NCI-H446 (cell line): ENCODE results near the gene ALS2CL.
"Not testable (repeated sequence)": the region's sequence is repeated elsewhere in the genome, so short reads cannot be mapped to it uniquely, and the experiment has no call there.

Experiments used
- DNase-seq, 2 experiments: peaks; one replicate each; lab custom pipeline; 2025; lab: John Stamatoyannopoulos, UW

The ALS2CL gene, protein sequence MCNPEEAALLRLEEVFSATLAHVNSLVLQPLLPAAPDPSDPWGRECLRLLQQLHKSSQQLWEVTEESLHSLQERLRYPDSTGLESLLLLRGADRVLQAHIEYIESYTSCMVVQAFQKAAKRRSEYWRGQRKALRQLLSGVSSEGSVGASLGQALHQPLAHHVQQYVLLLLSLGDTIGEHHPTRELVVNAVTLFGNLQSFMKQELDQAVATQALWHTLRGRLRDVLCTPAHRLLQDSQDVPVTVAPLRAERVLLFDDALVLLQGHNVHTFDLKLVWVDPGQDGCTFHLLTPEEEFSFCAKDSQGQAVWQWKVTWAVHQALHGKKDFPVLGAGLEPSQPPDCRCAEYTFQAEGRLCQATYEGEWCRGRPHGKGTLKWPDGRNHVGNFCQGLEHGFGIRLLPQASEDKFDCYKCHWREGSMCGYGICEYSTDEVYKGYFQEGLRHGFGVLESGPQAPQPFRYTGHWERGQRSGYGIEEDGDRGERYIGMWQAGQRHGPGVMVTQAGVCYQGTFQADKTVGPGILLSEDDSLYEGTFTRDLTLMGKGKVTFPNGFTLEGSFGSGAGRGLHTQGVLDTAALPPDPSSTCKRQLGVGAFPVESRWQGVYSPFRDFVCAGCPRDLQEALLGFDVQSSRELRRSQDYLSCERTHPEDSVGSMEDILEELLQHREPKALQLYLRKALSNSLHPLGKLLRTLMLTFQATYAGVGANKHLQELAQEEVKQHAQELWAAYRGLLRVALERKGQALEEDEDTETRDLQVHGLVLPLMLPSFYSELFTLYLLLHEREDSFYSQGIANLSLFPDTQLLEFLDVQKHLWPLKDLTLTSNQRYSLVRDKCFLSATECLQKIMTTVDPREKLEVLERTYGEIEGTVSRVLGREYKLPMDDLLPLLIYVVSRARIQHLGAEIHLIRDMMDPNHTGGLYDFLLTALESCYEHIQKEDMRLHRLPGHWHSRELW

DNA sequence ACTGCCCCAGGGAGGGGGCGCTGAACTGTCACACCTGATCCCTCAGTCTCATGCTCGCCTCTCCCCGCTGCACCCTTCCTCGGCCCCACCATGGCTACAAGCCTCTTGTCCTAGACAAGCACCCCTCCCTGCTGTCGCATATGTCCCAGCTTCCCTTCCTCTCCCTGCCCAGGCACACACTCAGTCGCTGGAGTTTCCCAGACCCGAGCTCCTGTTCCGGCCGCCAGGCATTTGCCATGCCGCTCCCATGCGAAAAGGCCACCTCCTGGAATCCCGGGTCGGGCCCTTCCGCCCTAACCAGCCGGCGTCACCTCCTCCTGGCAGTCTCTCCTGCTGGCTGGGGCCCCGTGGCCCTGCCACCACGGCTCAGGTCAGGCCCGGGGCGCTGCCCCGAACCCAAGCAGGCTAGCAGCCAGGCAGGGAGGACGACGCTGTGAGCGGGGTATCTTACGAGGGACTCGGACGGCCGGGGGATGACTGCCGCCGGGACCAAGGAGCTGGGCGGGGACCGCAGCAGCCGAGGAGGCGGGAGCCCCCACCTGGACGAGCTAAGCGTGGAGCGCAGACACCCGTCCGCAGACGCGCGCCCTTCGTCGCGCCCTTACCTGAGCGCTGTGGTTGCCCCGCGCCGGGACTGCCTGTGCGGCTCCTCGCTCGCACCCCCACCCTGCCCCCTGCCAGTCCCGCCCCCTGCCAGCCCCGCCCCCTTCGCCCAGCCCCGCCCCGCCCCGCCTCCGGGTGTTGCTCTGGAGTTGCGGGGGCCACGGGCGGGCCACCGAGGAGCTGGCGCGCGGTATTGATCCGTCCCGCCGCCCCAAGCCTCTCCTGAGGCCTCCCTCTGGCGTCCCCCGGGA, at the start of gene ALS2CL:
Gene ALS2CL, minus strand, starts transcription at position 642 of the 854 bp plus-strand sequence. CDS start 4,239 bp downstream, outside the sequence.
- DNase-seq, result no peak

DNA sequence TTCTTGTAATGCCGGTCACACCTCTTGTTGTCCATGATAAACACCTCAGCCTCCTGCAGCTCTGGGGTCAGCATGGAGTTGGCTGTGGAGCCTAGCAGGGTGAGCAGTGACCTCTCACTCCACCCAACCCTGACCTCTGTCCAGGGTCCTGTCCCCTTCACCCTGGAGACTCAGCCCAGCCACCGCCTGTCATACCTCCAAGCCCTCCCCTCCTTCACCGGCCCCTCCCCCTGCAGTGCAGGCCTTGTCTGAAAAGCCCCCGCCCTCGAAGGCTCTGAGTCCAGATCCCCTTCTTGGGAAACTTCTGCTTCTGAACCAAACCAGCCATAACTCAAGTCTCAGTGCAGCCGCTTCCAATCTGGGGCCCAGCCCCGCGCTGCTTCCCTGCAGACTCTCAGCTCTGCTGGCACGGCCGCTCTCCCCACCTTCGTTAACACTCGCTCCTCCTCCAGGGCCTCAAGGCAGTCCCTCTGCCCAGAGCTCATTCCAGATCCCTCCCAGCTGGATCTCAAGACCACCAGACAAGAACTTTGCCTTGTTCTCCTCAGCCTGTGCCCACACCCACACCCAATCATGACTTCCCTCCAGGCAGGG, 49.6 kb upstream of the ALS2CL start:
- no peak for DNase-seq

DNA sequence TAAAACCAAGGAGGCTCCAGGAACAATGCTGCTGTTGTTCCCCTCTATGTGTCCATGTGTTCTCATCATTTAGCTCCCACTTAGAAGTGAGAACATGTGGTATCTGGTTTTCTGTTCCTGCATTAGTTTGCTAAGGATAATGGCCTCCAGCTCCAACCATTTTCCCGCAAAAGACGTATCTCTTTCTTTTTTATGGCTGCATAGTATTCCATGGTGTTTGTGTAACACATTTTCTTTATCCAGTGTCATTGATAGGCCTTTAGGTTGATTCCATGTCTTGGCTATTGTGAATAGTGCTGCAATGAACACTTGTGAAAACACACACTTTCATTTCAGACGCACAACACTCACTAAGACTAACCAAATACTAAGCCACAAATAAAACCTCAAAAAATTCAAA, 46.1 kb upstream of the ALS2CL start:
- DNase-seq, result not testable (repeated sequence)

DNA sequence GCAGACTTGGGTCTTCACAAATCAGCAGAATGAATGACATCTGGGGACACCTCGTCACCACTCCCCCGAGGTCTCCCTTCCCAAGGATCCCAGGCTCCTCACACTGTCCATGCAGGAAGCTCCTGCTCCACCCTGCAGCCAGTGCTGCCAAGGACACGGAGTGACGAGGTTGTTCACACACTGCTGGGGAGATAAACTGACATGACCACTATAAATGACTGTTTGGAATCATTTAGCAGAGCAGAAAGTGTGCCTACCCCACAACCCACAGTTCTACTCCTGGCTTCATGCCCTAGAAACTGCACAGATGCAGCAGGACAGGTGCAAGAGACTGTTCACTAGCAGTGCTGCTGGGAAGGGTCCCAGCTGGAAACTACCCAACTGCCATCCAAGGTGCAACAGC, 43.9 kb upstream of the ALS2CL start:
- DNase-seq, result no peak

DNA sequence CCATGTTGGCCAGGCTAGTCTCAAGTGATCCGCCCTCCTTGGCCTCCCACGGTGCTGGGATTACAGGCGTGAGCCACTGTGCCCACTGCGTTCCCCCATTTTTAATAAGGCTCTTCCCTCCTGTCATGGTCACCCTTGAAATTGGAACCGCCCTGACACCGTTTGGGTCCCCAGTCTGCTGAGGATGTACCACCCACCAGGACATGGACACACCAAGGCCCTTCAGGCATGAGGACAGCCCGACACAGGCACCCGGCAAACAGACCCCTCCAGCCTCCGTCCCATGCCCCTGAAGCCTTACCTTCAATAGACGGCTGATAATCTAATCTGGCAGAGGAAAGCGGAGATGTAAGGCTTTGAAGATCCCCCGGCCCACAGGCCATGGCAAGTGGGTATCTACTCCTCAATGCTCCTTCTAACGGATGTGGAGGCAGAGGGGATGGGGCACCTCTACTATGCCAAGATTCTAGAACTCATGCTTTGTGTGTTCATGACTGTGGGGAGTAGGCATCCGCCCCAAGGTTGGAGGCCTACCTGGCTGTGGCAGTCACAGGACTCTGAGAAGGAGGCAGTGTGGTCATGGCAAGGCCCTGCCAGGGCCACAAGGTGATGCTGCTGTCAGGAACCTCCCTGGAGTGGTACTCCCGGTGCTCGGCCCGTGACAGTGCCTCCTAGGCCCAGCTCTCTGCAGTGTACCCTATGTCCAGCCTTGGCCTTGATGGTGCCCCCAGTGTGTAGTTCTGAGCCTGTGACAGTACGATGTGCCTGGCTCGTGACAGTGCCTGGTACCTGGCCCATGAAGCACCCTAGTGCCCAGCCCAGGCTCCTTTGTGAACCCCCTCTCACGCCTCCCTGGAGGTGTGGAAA, 42.8 kb upstream of the ALS2CL start:
- DNase-seq, result no peak

DNA sequence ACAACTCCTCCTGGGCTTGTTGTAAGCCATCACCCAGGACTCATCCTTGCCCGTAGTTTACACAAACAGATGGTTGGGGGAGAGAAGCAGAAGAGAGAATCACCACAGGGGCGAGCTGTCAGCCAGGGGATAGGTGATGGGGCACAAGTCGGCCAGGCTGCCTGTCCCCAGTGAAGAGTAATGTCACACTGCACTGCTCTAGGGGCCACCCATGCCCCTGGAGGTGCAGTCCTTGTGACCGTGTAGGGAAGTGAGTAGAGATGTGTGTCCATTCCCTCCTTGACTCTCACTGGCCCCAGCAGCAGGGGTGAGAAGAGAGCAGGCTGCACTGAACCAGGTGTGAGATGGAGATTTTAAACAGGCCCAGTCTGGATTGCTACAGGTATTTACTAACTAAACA, 41.3 kb upstream of the ALS2CL start:
- DNase-seq, result no peak

DNA sequence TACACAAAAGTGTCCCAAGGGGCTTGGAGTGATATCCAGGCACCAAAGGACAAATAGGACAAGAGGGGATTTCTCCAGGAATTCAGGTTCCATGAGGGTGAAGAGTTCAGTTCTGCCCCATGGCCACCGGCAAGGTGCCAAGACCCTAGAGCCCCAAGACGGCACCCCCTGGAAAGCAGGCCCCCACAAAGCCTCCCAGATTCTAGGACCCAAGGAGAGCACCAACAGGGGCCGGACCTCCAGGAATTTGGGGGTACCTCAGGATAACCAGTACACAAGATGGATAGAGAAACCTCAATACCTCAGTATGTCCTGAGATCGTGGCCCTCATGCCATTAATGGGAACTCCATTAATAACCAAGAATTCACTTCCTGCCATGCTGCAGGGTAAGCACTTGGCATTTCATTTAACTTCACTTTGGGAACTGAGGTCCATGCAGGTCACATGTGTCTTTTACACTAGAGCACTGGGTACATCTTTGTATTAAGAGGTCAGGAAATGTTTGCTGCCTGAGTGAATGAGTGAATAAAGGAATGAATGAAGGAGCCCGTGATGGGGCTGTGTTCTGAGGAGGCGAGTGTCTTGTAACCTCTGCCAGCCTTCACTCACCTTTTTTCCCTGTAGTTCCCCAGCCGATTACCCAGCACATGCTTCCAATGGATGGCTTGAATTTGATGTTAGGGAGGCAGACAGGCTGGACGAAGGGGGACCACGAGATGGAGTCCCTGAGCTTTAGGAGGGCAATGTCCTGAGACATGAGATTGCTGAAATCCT, 39.7 kb upstream of the ALS2CL start:
- DNase-seq, result no peak

DNA sequence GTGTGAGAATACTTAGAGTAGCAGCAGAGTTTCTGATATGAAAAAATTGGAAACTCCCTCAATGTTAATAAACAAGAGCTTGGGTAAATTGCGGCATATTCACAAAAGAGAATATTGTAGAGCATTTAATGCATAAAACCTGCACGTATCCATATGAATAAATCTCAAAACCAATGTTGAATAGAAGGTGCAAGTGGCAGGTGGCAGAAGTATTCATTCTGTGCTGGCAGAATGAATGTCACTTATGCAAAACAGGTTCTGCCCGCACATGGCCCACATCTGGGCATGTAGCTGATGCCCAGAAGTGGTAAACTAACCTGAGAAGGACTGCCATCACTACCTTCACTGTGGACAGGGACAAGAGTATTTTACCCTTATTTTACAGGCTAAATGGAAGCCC, 38.3 kb upstream of the ALS2CL start:
- DNase-seq, result no peak

DNA sequence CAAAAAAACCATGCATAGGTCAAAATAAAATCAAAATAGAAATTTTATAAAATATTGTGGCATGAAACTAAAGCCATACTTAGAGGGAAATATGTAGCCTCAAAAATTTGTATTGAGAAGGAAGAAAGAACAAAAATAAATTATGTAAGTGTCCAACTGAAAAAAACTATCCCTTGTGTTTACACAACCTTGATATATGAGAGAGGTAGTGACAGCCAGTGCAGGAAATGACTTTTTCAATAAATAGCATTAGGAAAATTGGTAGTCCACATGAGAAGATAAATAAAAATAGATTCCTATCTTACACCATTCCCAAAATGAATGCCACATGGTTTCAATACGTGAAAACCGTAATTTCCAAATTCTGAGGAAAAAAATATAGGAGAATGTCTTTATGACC, 37.3 kb upstream of the ALS2CL start:
- no peak for DNase-seq

DNA sequence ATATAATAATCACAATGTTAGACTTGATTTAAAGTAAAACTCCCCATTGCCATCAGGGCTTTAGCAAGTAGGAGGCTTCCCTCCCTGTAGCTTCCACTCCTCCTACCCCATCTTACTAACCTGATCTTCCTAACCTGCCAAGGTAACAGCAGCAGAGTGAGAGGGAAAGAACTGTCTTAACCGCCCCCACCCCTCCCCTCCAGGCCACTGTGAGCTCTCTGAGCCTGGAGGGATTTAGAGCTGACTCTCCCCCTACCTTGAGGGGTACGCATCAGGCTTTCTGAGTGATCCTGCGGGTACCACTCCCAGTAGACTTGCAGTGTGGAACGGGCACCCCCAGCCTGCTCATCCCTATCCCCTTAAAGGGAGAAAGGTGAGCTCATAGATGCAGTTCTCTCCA, 35.6 kb upstream of the ALS2CL start:
- DNase-seq, result no peak

DNA sequence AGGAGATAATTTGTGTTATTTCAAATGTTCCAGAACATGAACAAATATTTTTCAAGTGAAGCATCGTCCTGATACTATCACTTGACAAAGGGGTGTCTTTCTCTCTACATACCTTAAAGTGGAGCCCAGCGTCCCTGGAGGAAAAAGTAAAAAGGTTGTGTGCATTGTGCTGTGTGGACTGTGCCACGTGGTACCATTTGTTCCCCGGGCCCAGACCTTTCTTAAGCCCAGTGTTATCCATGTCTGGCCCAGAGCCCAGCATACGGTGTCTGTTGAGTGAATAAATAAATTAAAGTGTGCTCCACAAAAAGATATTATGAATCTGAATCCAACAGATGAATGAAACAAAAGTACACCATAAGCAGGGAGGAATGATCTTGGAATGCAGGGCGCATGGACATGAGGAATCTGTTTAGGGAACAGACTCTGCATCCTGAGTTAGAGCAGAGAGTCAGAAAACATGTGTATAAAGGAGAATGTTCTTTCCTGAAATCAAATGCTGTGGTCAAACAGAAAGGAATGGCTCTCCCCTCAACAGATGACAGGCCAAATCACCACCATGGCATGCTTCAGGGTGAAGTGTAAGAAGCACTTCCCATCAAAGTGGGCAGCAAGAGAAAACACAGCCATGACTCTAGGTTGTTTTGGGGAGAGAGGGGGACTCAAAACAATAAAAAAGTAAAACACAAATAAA, 32.3 kb upstream of the ALS2CL start:
- no peak for DNase-seq

DNA sequence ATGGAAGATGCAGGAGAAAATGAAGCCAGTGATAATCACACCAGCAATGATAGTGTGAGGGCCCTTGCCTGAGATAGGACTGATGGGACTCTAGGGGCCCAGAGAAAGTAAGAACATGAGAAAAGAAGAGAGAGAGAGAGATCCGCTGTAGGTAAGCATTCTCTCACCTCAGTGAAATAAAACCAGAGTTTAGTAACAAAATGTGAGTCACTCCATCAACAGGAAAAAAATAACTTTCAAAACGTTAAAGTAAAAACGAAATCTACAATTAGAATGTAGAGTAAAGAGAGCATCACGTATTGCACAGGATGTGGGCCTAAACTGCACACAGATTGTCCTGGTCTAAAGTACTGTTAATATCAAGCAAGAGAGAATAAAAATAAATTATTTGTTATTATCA, 30.9 kb upstream of the ALS2CL start:
- DNase-seq, result no peak

DNA sequence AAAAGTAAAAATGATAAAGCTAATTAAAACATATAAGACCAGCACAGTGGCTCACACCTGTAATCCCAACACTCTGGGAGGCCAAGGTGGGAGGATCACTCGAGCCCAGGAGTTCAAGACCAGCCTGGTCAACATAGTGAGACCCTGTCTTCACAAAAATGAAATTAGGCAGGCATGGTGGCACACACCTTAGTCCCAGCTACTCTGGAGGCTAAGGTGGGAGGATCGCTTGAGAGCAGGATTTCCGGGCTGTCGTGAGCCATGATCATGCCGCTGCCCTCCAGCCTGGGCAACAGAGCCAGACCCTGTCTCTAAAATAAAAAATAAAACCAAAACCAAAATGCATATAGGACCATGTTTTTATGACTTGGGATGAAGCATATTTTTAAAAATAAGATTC, 29.0 kb upstream of the ALS2CL start:
- DNase-seq, result no peak

DNA sequence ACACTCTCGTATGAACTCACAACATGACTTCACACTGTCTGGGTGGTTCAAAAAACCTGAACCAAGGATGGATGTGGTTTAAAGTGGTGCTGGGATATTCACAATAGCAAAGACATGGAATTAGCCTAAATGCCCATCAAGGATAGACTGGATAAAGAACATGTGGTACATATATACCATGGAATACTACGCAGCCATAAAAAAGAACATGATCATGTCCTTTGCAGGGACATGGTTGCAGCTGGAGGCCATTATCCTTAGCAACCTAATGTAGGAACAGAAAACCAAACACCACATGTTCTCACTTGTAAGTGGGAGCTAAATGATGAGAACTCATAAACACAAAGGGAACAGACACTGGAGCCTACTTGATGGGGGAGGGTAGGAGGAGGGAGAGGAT, 27.5 kb upstream of the ALS2CL start:
- DNase-seq, result no peak

DNA sequence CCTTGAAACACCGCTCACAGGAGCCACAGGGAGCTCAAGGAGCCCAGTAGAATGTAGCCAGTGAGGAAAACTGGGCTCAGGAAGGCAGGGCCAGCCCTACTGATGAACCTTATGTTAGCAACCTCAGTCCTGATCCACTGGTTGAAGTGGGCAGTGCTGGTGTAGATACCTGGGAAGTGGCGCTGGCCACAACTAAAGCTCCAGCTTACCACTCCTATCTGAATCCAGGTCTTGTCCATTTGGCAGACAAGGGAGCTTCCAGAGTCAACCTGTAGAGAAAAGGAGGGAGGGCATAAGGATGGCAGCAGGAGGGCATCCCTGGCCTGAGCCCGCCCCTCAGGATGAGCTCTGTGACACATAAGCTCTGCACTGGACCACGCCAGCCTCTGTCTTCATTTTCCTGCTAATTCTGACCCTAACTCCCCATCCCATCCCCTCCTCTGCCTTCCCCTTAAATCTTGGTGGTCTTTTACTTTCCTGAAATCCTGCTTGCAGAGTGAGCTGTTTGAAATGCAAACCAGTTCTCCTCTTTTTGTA, 26.3 kb upstream of the ALS2CL start:
- no peak for DNase-seq

DNA sequence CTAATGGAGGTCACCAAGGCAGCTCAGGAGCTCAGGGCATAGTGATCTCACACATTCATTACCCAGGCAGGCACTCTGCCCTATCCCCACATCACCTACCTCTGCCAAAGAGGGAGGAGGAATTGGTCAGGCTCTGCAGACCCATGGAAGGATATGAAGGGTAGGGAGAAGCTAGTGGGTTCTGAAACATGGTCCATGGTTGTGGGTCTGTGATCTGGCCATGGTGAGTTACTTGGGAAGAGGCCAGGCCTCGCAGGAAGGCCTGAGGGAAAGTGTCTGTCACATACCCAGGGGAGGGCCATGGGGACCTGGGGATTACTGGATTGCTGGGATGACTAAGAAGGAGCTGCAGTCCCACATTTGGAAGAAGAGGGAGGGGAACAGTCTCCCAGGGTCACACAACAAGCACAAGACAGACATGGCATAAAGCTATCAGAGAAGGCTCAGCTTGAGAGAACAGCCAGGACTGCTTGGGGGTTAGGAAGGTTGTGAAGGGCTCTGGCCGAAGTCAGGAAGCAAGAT, 25.6 kb upstream of the ALS2CL start:
- no peak for DNase-seq

DNA sequence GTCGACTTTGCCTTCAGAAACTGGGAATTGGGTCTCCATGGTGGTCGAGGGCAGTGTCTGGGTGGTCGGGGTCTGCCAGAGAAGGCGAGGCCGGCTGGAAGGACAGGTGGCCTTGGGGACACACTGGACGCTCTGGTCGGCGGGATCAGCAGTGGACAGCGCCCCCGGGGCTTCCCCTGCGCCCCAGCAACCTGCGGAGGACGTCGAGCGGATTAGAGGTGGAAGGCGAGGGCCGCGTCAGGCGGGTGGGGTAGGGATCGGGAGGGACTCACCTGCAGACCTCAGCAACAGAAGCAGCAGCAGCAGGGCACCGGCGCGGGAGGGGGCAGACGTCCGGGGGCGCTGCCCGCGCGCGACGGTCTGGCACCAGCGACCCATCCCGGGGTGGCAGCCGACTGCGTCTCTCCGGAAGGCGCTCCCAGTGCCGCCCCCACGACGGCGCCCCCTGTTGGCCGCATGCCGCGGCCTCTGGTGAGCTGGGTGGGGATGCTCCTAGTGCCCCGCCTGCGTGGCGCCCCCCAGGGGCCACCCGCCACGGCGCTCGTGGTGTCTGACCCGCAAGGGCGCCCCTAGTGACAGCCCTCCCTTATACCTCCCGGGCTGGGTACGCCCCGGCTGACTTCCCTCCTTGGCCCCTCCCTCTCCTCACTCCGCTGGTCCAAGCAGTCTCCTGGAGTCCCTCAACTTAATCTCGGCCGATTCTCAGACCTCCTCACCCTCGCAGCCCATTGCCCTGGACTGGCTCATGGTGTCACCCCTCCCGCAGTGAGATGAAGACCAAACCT, 24.2 kb upstream of the ALS2CL start, which contains the start of gene PRSS50:
Gene PRSS50, minus strand, starts transcription at position 423 of the 785 bp plus-strand sequence. Its CDS starts 45 bp downstream, at position 378.
- no peak for DNase-seq
